H1 (cell line): ENCODE measurements around the gene C3orf22. TPM values are rescaled to one million over a fixed set of nuclear protein-coding genes. Genes with fewer than 3 reads are reported as not detected.

Experiments
- ATF3 ChIP-seq: IDR thresholded peaks from 2 replicates; pipeline ENCODE4 v1.6.1; 2011; ENCODE audit warnings: low read depth, mild to moderate bottlenecking, low read length; ENCODE audit not compliant: insufficient read depth
- CEBPB ChIP-seq: IDR thresholded peaks from 2 replicates; pipeline ENCODE4 v1.6.1; 2012; ENCODE audit warnings: low read depth, low read length
- EGR1 ChIP-seq: IDR thresholded peaks from 2 replicates; pipeline ENCODE4 v1.6.1; 2011; ENCODE audit warnings: low read depth, low read length, borderline replicate concordance
- EZH2 ChIP-seq: fragments of 200-600 bp; sonication (generic); IDR thresholded peaks from 2 replicates; pipeline ENCODE4 v1.7.1; 2012; ENCODE audit warnings: low read depth, mild to moderate bottlenecking, moderate library complexity, low read length, inconsistent platforms; ENCODE audit not compliant: severe bottlenecking
- JUN ChIP-seq: IDR thresholded peaks from 2 replicates; pipeline ENCODE4 v1.6.1; 2011; ENCODE audit warnings: low read depth, mild to moderate bottlenecking, improper control_type of control experiment, low read length
- SP1 ChIP-seq: IDR thresholded peaks from 2 replicates; pipeline ENCODE4 v1.6.1; 2011; ENCODE audit warnings: low read depth, low read length
- TBP ChIP-seq: IDR thresholded peaks from 2 replicates; pipeline ENCODE4 v1.6.1; 2011; ENCODE audit warnings: low read depth, low read length, improper control_type of control experiment
- polyA plus RNA-seq, 7 experiments: library from polyadenylated mRNA; depleted of rRNA in 3 of 7; stranded (reverse) in 5 of 7; unstranded in 2 of 7; fragments of >200 nt in 5 of 7; fragments of 200-250 nt in 2 of 7; gene quantifications; 1 replicate in 5 of 7; 2 replicates in 1 of 7; 4 replicates in 1 of 7; pipeline versions ENCODE4 v1.2.1 to v1.2.3, GENCODE V29; 2011 to 2013; ENCODE audit warnings: missing spikeins in 2 of 7, mixed read lengths in 2 of 7
- total RNA-seq: library from RNA; stranded (reverse); fragmentation: NEBNext Ultra II Directional; extraction: Animal tissue kit (Norgen Biotek cat#: 25700); gene quantifications from 2 replicates; pipeline ENCODE4 v1.2.1, GENCODE V29; 2021
- TF ChIP-seq, protein P1 (sequence below): fragments of 300-600 bp; sonication (generic); IDR thresholded peaks from 2 replicates; pipeline ENCODE4 v1.7.1; 2012; ENCODE audit warnings: low read length, moderate library complexity, mild to moderate bottlenecking, inconsistent platforms; ENCODE audit not compliant: insufficient replicate concordance
- TF ChIP-seq, protein P2 (sequence below), 3 experiments: IDR thresholded peaks; 1 replicate in 2 of 3; 2 replicates in 1 of 3; pipeline versions ENCODE4 v1.5.1 to v1.6.1; 2011; ENCODE audit warnings: low read length in 3 of 3, mild to moderate bottlenecking in 3 of 3, inconsistent platforms in 2 of 3, low read depth in 1 of 3, moderate library complexity in 1 of 3; ENCODE audit not compliant: insufficient read depth in 1 of 3; ENCODE audit errors: control extremely low read depth in 1 of 3

Gene C3orf22
- total and polyA plus RNA-seq, 2 of the 8 experiments (the other 6 are each of a cell fraction or from before 2014, with no cell fraction given): not detected

DNA sequence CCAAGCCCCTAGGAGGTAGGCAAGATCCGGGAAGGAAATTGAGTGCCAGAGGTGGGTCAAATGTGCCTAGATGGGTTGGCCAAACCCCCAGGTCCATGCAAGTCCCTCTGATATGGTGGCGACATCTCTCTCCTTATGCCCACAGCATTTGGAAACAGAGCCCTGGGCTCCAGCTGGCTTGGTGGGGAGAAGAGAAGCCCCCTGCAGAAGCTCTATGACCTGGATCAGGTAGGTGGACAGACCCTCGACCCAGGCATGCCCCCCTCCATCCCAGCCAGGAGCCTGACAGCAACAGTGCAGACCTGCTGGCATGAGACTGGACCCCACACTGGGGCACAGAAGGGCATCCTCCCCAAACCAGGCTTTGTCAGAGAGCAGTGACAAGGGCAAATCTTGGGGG, 22.6 kb downstream of the C3orf22 start (continued):
- TF ChIP-seq, protein P1, sequence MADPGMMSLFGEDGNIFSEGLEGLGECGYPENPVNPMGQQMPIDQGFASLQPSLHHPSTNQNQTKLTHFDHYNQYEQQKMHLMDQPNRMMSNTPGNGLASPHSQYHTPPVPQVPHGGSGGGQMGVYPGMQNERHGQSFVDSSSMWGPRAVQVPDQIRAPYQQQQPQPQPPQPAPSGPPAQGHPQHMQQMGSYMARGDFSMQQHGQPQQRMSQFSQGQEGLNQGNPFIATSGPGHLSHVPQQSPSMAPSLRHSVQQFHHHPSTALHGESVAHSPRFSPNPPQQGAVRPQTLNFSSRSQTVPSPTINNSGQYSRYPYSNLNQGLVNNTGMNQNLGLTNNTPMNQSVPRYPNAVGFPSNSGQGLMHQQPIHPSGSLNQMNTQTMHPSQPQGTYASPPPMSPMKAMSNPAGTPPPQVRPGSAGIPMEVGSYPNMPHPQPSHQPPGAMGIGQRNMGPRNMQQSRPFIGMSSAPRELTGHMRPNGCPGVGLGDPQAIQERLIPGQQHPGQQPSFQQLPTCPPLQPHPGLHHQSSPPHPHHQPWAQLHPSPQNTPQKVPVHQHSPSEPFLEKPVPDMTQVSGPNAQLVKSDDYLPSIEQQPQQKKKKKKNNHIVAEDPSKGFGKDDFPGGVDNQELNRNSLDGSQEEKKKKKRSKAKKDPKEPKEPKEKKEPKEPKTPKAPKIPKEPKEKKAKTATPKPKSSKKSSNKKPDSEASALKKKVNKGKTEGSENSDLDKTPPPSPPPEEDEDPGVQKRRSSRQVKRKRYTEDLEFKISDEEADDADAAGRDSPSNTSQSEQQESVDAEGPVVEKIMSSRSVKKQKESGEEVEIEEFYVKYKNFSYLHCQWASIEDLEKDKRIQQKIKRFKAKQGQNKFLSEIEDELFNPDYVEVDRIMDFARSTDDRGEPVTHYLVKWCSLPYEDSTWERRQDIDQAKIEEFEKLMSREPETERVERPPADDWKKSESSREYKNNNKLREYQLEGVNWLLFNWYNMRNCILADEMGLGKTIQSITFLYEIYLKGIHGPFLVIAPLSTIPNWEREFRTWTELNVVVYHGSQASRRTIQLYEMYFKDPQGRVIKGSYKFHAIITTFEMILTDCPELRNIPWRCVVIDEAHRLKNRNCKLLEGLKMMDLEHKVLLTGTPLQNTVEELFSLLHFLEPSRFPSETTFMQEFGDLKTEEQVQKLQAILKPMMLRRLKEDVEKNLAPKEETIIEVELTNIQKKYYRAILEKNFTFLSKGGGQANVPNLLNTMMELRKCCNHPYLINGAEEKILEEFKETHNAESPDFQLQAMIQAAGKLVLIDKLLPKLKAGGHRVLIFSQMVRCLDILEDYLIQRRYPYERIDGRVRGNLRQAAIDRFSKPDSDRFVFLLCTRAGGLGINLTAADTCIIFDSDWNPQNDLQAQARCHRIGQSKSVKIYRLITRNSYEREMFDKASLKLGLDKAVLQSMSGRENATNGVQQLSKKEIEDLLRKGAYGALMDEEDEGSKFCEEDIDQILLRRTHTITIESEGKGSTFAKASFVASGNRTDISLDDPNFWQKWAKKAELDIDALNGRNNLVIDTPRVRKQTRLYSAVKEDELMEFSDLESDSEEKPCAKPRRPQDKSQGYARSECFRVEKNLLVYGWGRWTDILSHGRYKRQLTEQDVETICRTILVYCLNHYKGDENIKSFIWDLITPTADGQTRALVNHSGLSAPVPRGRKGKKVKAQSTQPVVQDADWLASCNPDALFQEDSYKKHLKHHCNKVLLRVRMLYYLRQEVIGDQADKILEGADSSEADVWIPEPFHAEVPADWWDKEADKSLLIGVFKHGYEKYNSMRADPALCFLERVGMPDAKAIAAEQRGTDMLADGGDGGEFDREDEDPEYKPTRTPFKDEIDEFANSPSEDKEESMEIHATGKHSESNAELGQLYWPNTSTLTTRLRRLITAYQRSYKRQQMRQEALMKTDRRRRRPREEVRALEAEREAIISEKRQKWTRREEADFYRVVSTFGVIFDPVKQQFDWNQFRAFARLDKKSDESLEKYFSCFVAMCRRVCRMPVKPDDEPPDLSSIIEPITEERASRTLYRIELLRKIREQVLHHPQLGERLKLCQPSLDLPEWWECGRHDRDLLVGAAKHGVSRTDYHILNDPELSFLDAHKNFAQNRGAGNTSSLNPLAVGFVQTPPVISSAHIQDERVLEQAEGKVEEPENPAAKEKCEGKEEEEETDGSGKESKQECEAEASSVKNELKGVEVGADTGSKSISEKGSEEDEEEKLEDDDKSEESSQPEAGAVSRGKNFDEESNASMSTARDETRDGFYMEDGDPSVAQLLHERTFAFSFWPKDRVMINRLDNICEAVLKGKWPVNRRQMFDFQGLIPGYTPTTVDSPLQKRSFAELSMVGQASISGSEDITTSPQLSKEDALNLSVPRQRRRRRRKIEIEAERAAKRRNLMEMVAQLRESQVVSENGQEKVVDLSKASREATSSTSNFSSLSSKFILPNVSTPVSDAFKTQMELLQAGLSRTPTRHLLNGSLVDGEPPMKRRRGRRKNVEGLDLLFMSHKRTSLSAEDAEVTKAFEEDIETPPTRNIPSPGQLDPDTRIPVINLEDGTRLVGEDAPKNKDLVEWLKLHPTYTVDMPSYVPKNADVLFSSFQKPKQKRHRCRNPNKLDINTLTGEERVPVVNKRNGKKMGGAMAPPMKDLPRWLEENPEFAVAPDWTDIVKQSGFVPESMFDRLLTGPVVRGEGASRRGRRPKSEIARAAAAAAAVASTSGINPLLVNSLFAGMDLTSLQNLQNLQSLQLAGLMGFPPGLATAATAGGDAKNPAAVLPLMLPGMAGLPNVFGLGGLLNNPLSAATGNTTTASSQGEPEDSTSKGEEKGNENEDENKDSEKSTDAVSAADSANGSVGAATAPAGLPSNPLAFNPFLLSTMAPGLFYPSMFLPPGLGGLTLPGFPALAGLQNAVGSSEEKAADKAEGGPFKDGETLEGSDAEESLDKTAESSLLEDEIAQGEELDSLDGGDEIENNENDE: no peak
- TF ChIP-seq SP1 (no peak), TBP (no peak), EZH2 (no peak), ATF3 (no peak), CEBPB (no peak), JUN (no peak), EGR1 (no peak)
- TF ChIP-seq, protein P2, sequence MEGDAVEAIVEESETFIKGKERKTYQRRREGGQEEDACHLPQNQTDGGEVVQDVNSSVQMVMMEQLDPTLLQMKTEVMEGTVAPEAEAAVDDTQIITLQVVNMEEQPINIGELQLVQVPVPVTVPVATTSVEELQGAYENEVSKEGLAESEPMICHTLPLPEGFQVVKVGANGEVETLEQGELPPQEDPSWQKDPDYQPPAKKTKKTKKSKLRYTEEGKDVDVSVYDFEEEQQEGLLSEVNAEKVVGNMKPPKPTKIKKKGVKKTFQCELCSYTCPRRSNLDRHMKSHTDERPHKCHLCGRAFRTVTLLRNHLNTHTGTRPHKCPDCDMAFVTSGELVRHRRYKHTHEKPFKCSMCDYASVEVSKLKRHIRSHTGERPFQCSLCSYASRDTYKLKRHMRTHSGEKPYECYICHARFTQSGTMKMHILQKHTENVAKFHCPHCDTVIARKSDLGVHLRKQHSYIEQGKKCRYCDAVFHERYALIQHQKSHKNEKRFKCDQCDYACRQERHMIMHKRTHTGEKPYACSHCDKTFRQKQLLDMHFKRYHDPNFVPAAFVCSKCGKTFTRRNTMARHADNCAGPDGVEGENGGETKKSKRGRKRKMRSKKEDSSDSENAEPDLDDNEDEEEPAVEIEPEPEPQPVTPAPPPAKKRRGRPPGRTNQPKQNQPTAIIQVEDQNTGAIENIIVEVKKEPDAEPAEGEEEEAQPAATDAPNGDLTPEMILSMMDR (IDR thresholded peaks at IDR 0.05; ENCODE audit: control extremely low read depth in 1 of 3, insufficient read depth in 1 of 3, low read depth in 1 of 3, low read length in 3 of 3): no peak
